Measurements from ENCODE around the gene MTUS2. TPM values are rescaled to one million over a fixed set of nuclear protein-coding genes. Genes with fewer than 3 reads are reported as not detected.

MTUS2 gene
- total and polyA plus RNA-seq, 9 of the 15 experiments (the other 6 are each of a cell fraction or from before 2014, with no cell fraction given) = 0.01 to 0.28 (median 0.06) TPM; not detected in 1

GRCh38 chr13:29384466-29384865 is 564.3 kb downstream of the MTUS2 start (continued):
- TF ChIP-seq KLF10 (CRISPR knock-in tag; IDR thresholded peaks at IDR 0.05) = no peak
- TF ChIP-seq CBX1 (IDR thresholded peaks at IDR 0.05; ENCODE audit: low read depth) = no peak
- no peak for TF ChIP-seq ZNF444 (CRISPR knock-in tag; IDR thresholded peaks at IDR 0.05)
- TF ChIP-seq ZNF347 (CRISPR knock-in tag; IDR thresholded peaks at IDR 0.05; ENCODE audit: low read depth) = no peak
- no peak for TF ChIP-seq ZNF699 (CRISPR knock-in tag; IDR thresholded peaks at IDR 0.05; ENCODE audit: insufficient replicate concordance)
- no peak for TF ChIP-seq SNRNP70 (optimal IDR thresholded peaks at IDR 0.05; ENCODE audit: low read depth, low read length)
- TF ChIP-seq JUND (IDR thresholded peaks at IDR 0.05; ENCODE audit: borderline replicate concordance, low read depth, low read length) = no peak
- TF ChIP-seq JUND (tag; IDR thresholded peaks at IDR 0.05; ENCODE audit: borderline replicate concordance, low read depth, low read length) = no peak
- TF ChIP-seq RBBP5 (IDR thresholded peaks at IDR 0.05; ENCODE audit: borderline replicate concordance, insufficient read depth, low read length, poor library complexity, severe bottlenecking) = no peak
- TF ChIP-seq POLR2H (tag; IDR thresholded peaks at IDR 0.05; ENCODE audit: low read depth) = no peak
- TF ChIP-seq VEZF1 (CRISPR knock-in tag; IDR thresholded peaks at IDR 0.05) = no peak
- no peak for TF ChIP-seq CHCHD3 (CRISPR knock-in tag; IDR thresholded peaks at IDR 0.05)
- TF ChIP-seq ELF4 (CRISPR knock-in tag; IDR thresholded peaks at IDR 0.05) = no peak
- no peak for TF ChIP-seq CSDE1 (IDR thresholded peaks at IDR 0.05)
- no peak for TF ChIP-seq ATF6 (CRISPR knock-in tag; IDR thresholded peaks at IDR 0.05)
- no peak for TF ChIP-seq U2AF1 (optimal IDR thresholded peaks at IDR 0.05; ENCODE audit: low read depth, low read length)
- no peak for TF ChIP-seq CCNT2 (IDR thresholded peaks at IDR 0.05; ENCODE audit: borderline replicate concordance, extremely low read depth, insufficient read length, low read depth, low read length)
- no peak for TF ChIP-seq HBP1 (CRISPR knock-in tag; IDR thresholded peaks at IDR 0.05)
- no peak for TF ChIP-seq SMARCA5 (IDR thresholded peaks at IDR 0.05)
- no peak for TF ChIP-seq ZNF124 (CRISPR knock-in tag; IDR thresholded peaks at IDR 0.05)
- TF ChIP-seq CBFA2T3 (IDR thresholded peaks at IDR 0.05) = peak; percentile 83
- no peak for TF ChIP-seq TAF9B (IDR thresholded peaks at IDR 0.05; ENCODE audit: partially characterized antibody)
- TF ChIP-seq MTA2 (IDR thresholded peaks at IDR 0.05; ENCODE audit: low read depth) = peak; percentile 70
- no peak for TF ChIP-seq MCM2 (IDR thresholded peaks at IDR 0.05; ENCODE audit: low read depth)
- peak; percentile 21; the same call in 1 of the 2 replicates for TF ChIP-seq BHLHE40 (IDR thresholded peaks at IDR 0.05; ENCODE audit: low read length)
- no peak for TF ChIP-seq SAFB (IDR thresholded peaks at IDR 0.05; ENCODE audit: borderline replicate concordance, low read depth, low read length)
- TF ChIP-seq KAT2B (IDR thresholded peaks at IDR 0.05; ENCODE audit: low read depth, low read length) = no peak
- peak in 1 of 2 experiments; percentile 18; a peak in 1 of 4 replicates for TF ChIP-seq FOXK2 (conservative IDR thresholded peaks at IDR 0.05 in 1 of 2, IDR thresholded peaks at IDR 0.05 in 1 of 2; ENCODE audit: low read depth in 2 of 2)

All from K562 (cell line).